GM06990 (cell line): Measurements from ENCODE around the gene ALOX12.
"Not testable (repeated sequence)": the region's sequence is repeated elsewhere in the genome, so short reads cannot be mapped to it uniquely, and the experiment has no call there.

Source experiments
- DNase-seq: peaks from one replicate; pipeline ENCODE4 v3.0.0-alpha.2; 2011; ENCODE audit not compliant: insufficient read length; ENCODE audit errors: extremely low read depth
- H3K27me3 ChIP-seq: replicated peaks from 2 replicates; pipeline ENCODE4 v1.6.0; 2011; ENCODE audit warnings: low read length; ENCODE audit not compliant: control insufficient read depth, insufficient read depth
- H3K36me3 ChIP-seq: 2 replicates; pipeline ENCODE4 v1.5.1; 2011; ENCODE audit warnings: low read length; ENCODE audit not compliant: control insufficient read depth, insufficient read depth
- H3K4me3 ChIP-seq: replicated peaks from 2 replicates; pipeline ENCODE4 v1.5.1; 2011; ENCODE audit warnings: low read depth, mild to moderate bottlenecking, control low read depth, low read length
- CTCF ChIP-seq: IDR thresholded peaks from 2 replicates; pipeline ENCODE4 v1.5.1; 2011; ENCODE audit warnings: low read length, control low read depth, mild to moderate bottlenecking, inconsistent platforms; ENCODE audit not compliant: insufficient read depth, poor library complexity, severe bottlenecking

The ALOX12 gene

DNA sequence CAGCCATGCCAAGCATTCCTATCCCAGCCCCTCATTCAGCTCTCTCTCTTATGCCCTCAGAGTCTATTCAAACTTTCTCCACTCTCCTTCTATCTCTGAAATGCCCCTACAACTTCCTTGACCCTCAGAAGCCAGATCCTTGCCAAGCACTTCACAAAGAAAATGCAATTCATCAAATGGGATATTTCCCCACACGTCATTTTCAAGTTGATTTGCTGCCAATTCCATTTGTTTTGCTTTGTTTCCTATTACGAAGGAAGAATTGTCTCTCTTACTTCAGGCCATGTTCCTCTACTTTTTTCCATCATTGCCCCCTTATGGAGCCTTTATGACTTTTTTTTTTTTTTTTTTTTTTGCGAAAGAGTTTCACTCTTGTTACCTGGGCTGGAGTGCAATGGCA is 9.2 kb upstream of the ALOX12 start:
- DNase-seq = no peak
- no peaks in the 10 kb centered on the region for H3K27me3 ChIP-seq
- H3K36me3 ChIP-seq = no peaks in the 10 kb centered on the region
- no peak overlapping the region for H3K4me3 ChIP-seq
- TF ChIP-seq CTCF = no peak

DNA sequence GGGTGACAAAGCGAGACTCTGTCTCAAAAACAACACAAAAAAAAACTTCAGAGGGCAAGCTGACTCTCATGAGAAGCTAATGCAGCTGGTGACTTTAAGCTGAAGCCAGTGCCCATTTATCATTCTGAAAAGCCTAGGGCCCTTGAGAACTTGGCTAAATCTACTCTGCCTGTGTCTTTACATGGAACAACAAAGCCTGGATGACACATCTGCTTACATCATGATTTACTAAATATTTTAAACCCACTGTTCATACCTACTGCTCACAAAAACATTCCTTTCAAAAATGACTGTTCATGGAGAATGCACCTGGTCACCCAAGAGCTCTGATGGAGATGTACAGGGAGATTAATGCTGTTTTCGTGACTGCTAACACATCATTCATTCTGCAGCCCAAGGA is 6.1 kb upstream of the ALOX12 start:
- no peak for TF ChIP-seq CTCF
- H3K4me3 ChIP-seq = no peak overlapping the region
- no peaks in the 10 kb centered on the region for H3K36me3 ChIP-seq
- no peaks in the 10 kb centered on the region for H3K27me3 ChIP-seq
- no peak for DNase-seq

- H3K36me3 ChIP-seq, H3K27me3 ChIP-seq, DNase-seq, H3K4me3 ChIP-seq: not testable (repeated sequence)
Observed at GRCh38 chr17:6993613-6994056, 2.2 kb upstream of the ALOX12 start.

GRCh38 chr17:6994118-6994598 is 1.7 kb upstream of the ALOX12 start:
- Histone ChIP-seq H3K36me3 (peaks cover 11% of the 10 kb centered on the region), H3K27me3 (no peaks in the 10 kb centered on the region), H3K4me3 (no peak overlapping the region)
- no peak for TF ChIP-seq CTCF
- DNase-seq = no peak

DNA sequence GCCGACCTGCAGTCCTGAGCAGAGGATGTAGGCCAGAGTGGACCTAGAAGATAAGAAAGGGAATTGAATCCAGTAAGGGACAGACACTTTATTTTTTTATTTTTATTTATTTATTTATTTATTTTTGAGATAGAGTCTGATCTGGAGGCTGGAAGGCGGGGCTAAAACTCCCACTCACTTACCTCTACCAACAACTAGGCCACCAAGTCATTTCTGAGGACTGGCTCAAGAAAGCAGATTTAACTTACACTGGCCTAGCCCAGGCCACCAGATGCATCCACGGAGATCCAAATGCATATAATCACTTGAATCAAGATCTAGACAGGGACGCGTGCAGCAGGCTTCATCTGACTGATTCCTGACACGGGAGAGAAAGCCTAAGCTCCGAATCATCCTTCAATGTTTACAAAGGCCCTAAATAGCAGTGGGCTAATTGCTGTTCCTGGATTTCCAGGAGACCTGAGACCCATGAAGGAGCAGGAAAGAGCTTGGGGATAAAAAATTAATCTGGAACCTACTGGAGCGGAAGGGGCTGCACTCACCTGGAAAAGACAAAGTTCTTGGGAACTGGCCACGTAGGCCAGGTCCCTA is 1.1 kb upstream of the ALOX12 start:
- H3K36me3 ChIP-seq = peaks cover 12% of the 10 kb centered on the region
- TF ChIP-seq CTCF = no peak
- no peak for DNase-seq
- no peaks in the 10 kb centered on the region for H3K27me3 ChIP-seq
- H3K4me3 ChIP-seq = no peak overlapping the region

- no peak overlapping the region for H3K4me3 ChIP-seq
- no peaks in the 10 kb centered on the region for H3K27me3 ChIP-seq
Observed at GRCh38 chr17:6996256-6997011, 585 bp downstream of the ALOX12 start.

More at GRCh38 chr17:6996256-6997011, 585 bp downstream of the ALOX12 start:
- peaks cover 16% of the 10 kb centered on the region for H3K36me3 ChIP-seq
- no peak for TF ChIP-seq CTCF
- no peak for DNase-seq
